Liver (tissue), 9 donors: Measurements from ENCODE around the gene MFNG. TPM values are rescaled to one million over a fixed set of nuclear protein-coding genes. Genes with fewer than 3 reads are reported as not detected.

Experiments
- DNase-seq: peaks from one replicate; pipeline ENCODE4 v3.0.0-alpha.2; 2017; ENCODE audit warnings: low spot score
- H3K27ac ChIP-seq, 2 donors: one replicate each; pipeline ENCODE4 v1.7.0; 2013; ENCODE audit warnings: inconsistent platforms in 2 of 2, low read length in 2 of 2, control low read depth in 1 of 2, low read depth in 1 of 2, mild to moderate bottlenecking in 1 of 2
- H3K27me3 ChIP-seq, 4 donors: one replicate each; pipeline versions ENCODE4 v1.6.1 to v1.7.0; 2013; ENCODE audit warnings: low read length in 3 of 4, inconsistent platforms in 1 of 4, mild to moderate bottlenecking in 1 of 4, moderate library complexity in 1 of 4; ENCODE audit not compliant: control insufficient read depth in 4 of 4, insufficient read depth in 4 of 4
- H3K36me3 ChIP-seq, 4 donors: one replicate each; pipeline versions ENCODE4 v1.6.1 to v1.7.0; 2013; ENCODE audit warnings: low read length in 3 of 4, mild to moderate bottlenecking in 3 of 4, low read depth in 1 of 4, moderate library complexity in 1 of 4; ENCODE audit not compliant: control insufficient read depth in 4 of 4, insufficient read depth in 3 of 4
- H3K4me1 ChIP-seq, 4 donors: one replicate each; pipeline versions ENCODE4 v1.6.1 to v1.7.0; 2013; ENCODE audit warnings: low read length in 3 of 4, mild to moderate bottlenecking in 3 of 4, moderate library complexity in 1 of 4; ENCODE audit not compliant: control insufficient read depth in 4 of 4, insufficient read depth in 4 of 4
- H3K4me3 ChIP-seq, 3 donors: one replicate each; pipeline versions ENCODE4 v1.6.1 to v1.7.0; 2013; ENCODE audit warnings: low read length in 3 of 3, control low read depth in 1 of 3, low read depth in 1 of 3, mild to moderate bottlenecking in 1 of 3
- H3K9ac ChIP-seq, 2 donors: one replicate each; pipeline ENCODE4 v1.7.0; 2013; ENCODE audit warnings: low read length in 2 of 2, mild to moderate bottlenecking in 2 of 2, moderate library complexity in 2 of 2, control low read depth in 1 of 2, low read depth in 1 of 2
- H3K9me3 ChIP-seq, 4 donors: one replicate each; pipeline versions ENCODE4 v1.6.1 to v1.7.0; 2013; ENCODE audit warnings: low read length in 3 of 4; ENCODE audit not compliant: control insufficient read depth in 4 of 4
- FOXA1 ChIP-seq: IDR thresholded peaks from 2 replicates; pipeline ENCODE4 v1.6.1; 2016; ENCODE audit warnings: antibody characterized with exemption
- GABPA ChIP-seq, 2 donors: IDR thresholded peaks in 1 of 2; conservative IDR thresholded peaks in 1 of 2; 2 replicates each; pipeline ENCODE4 v1.6.1; 2016; ENCODE audit warnings: antibody characterized with exemption in 2 of 2, mild to moderate bottlenecking in 1 of 2, moderate library complexity in 1 of 2
- HNF4A ChIP-seq, 2 donors: conservative IDR thresholded peaks; 2 replicates each; pipeline ENCODE4 v1.6.1; 2016; ENCODE audit warnings: antibody characterized with exemption in 2 of 2, mild to moderate bottlenecking in 2 of 2
- HNF4G ChIP-seq: IDR thresholded peaks from 2 replicates; pipeline ENCODE4 v1.6.1; 2016; ENCODE audit warnings: antibody characterized with exemption
- RAD21 ChIP-seq, 2 donors: IDR thresholded peaks; 2 replicates each; pipeline ENCODE4 v1.6.1; 2016; ENCODE audit warnings: antibody characterized with exemption in 2 of 2, mild to moderate bottlenecking in 2 of 2
- RXRA ChIP-seq, 2 donors: IDR thresholded peaks; 2 replicates each; pipeline ENCODE4 v1.6.1; 2017 to 2018; ENCODE audit warnings: antibody characterized with exemption in 2 of 2, mild to moderate bottlenecking in 1 of 2
- SP1 ChIP-seq: IDR thresholded peaks from 2 replicates; pipeline ENCODE4 v1.6.1; 2018; ENCODE audit warnings: antibody characterized with exemption, mild to moderate bottlenecking
- WGBS: extraction: QIAGEN DNeasy Blood & Tissue Kit; methylation state at CpG from one replicate; pipeline ENCODE4 v1.1.7; 2013; 5-methylcytosine and 5-hydroxymethylcytosine counted together
- polyA plus RNA-seq, 2 donors: library from polyadenylated mRNA; stranded (reverse) in 1 of 2; unstranded in 1 of 2; fragments of 200-250 nt in 1 of 2; fragments of >200 nt in 1 of 2; fragmentation: Nextera tagmentation in 1 of 2; extraction: Ambion mirVana in 1 of 2; gene quantifications; one replicate each; pipeline versions ENCODE4 v1.2.1 to v1.2.3, GENCODE V29; 2013 to 2015
- total RNA-seq, 2 donors: library from RNA; depleted of rRNA; stranded (reverse); fragments of >200 nt; gene quantifications; one replicate each; pipeline ENCODE4 v1.2.3, GENCODE V29; 2014
- TF ChIP-seq, protein P1 (sequence below): IDR thresholded peaks from 2 replicates; pipeline ENCODE4 v1.6.1; 2016; ENCODE audit warnings: antibody characterized with exemption
- TF ChIP-seq, protein P2 (sequence below): IDR thresholded peaks from 2 replicates; pipeline ENCODE4 v1.6.1; 2016; ENCODE audit warnings: antibody characterized with exemption, mild to moderate bottlenecking
- TF ChIP-seq, protein P3 (sequence below): fragments of 150-350 bp; IDR thresholded peaks from 2 replicates; pipeline ENCODE4 v1.5.1; 2017; ENCODE audit warnings: improper control_type of control experiment, low read depth, low read length; ENCODE audit not compliant: missing input control
- TF ChIP-seq, protein P4 (sequence below): IDR thresholded peaks from 2 replicates; pipeline ENCODE4 v1.6.1; 2016; ENCODE audit warnings: antibody characterized with exemption
- donor health status: healthy.
- donor health status: healthy.
- donor health status: healthy.
- donor health status: healthy.
- donor health status: healthy.

MFNG gene
- total and polyA plus RNA-seq, 4 donors = 5.0 to 10.7 (median 7.4) TPM

DNA sequence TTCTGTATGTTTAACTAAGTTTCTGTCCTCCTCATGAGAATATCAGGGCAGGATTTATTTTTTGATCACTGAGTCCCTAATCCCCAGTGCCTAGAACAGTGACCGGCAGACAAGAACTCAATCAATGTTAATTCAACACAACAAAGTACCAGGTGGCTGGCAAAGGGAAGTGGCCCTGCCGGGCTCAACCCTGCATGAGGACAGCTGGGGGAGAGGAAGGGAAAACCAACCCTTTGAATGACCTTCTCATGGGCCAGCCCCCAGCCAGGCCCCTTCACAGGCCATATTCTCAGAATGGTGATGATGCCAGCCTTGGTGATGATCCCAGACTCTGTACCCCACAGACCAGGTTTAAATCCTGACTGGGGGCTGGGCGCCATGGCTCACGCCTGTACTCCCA is 1.4 kb upstream of the MFNG start:
- TF ChIP-seq, protein P1, sequence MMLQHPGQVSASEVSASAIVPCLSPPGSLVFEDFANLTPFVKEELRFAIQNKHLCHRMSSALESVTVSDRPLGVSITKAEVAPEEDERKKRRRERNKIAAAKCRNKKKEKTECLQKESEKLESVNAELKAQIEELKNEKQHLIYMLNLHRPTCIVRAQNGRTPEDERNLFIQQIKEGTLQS = no peak
- no peak for TF ChIP-seq RXRA (IDR thresholded peaks at IDR 0.05)
- Histone ChIP-seq H3K36me3 (peaks cover 0 to 12% (median 5%) of the 10 kb centered on the region in 4 donors), H3K9me3 (no peaks in the 10 kb centered on the region), H3K4me1 (peaks cover 2 to 9% (median 5%) of the 10 kb centered on the region in 4 donors), H3K4me3 (no peak overlapping the region), H3K9ac (no peak overlapping the region), H3K27me3 (no peaks in the 10 kb centered on the region), H3K27ac (no peak overlapping the region)
- 75% methylated on average over 4 of the region's 4 CpGs for WGBS
- no peak for DNase-seq

DNA sequence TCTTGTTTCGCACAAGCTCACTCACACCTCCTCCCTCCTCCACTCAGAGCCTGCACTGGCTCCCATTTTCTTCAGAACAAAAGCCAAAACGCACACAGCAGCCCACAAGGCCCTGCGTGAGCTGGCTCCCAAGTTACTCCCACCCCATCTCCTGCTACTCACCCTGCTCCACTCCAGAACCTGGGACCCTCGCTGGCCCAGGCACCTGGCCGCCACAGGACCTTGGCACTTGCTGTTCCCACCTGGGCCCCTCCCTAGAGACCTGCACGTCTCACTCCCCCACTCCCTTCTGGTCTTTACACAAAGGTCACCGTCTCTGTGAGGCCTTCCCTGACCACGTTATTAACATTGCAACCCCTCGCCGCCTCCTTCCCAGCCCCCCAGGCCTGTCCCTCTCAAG is 945 bp upstream of the MFNG start:
- no peak overlapping the region for H3K9ac ChIP-seq
- H3K27me3 ChIP-seq = no peaks in the 10 kb centered on the region
- H3K4me1 ChIP-seq = peaks cover 2 to 9% (median 5%) of the 10 kb centered on the region in 4 donors
- 84% methylated on average over 10 of the region's 10 CpGs for WGBS
- no peak overlapping the region for H3K27ac ChIP-seq
- peaks cover 0 to 12% (median 5%) of the 10 kb centered on the region in 4 donors for H3K36me3 ChIP-seq
- H3K4me3 ChIP-seq = no peak overlapping the region
- DNase-seq = no peak
- TF ChIP-seq, protein P2, sequence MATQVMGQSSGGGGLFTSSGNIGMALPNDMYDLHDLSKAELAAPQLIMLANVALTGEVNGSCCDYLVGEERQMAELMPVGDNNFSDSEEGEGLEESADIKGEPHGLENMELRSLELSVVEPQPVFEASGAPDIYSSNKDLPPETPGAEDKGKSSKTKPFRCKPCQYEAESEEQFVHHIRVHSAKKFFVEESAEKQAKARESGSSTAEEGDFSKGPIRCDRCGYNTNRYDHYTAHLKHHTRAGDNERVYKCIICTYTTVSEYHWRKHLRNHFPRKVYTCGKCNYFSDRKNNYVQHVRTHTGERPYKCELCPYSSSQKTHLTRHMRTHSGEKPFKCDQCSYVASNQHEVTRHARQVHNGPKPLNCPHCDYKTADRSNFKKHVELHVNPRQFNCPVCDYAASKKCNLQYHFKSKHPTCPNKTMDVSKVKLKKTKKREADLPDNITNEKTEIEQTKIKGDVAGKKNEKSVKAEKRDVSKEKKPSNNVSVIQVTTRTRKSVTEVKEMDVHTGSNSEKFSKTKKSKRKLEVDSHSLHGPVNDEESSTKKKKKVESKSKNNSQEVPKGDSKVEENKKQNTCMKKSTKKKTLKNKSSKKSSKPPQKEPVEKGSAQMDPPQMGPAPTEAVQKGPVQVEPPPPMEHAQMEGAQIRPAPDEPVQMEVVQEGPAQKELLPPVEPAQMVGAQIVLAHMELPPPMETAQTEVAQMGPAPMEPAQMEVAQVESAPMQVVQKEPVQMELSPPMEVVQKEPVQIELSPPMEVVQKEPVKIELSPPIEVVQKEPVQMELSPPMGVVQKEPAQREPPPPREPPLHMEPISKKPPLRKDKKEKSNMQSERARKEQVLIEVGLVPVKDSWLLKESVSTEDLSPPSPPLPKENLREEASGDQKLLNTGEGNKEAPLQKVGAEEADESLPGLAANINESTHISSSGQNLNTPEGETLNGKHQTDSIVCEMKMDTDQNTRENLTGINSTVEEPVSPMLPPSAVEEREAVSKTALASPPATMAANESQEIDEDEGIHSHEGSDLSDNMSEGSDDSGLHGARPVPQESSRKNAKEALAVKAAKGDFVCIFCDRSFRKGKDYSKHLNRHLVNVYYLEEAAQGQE = no peak
- TF ChIP-seq, protein P1 = no peak
- TF ChIP-seq SP1 (no peak), HNF4A (conservative IDR thresholded peaks at IDR 0.05) (no peak), HNF4G (no peak), RAD21 (IDR thresholded peaks at IDR 0.05) (no peak), GABPA (IDR thresholded peaks at IDR 0.05 in 1 of 2, conservative IDR thresholded peaks at IDR 0.05 in 1 of 2) (no peak), FOXA1 (no peak)
- TF ChIP-seq, protein P3, sequence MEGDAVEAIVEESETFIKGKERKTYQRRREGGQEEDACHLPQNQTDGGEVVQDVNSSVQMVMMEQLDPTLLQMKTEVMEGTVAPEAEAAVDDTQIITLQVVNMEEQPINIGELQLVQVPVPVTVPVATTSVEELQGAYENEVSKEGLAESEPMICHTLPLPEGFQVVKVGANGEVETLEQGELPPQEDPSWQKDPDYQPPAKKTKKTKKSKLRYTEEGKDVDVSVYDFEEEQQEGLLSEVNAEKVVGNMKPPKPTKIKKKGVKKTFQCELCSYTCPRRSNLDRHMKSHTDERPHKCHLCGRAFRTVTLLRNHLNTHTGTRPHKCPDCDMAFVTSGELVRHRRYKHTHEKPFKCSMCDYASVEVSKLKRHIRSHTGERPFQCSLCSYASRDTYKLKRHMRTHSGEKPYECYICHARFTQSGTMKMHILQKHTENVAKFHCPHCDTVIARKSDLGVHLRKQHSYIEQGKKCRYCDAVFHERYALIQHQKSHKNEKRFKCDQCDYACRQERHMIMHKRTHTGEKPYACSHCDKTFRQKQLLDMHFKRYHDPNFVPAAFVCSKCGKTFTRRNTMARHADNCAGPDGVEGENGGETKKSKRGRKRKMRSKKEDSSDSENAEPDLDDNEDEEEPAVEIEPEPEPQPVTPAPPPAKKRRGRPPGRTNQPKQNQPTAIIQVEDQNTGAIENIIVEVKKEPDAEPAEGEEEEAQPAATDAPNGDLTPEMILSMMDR = no peak
- TF ChIP-seq, protein P4, sequence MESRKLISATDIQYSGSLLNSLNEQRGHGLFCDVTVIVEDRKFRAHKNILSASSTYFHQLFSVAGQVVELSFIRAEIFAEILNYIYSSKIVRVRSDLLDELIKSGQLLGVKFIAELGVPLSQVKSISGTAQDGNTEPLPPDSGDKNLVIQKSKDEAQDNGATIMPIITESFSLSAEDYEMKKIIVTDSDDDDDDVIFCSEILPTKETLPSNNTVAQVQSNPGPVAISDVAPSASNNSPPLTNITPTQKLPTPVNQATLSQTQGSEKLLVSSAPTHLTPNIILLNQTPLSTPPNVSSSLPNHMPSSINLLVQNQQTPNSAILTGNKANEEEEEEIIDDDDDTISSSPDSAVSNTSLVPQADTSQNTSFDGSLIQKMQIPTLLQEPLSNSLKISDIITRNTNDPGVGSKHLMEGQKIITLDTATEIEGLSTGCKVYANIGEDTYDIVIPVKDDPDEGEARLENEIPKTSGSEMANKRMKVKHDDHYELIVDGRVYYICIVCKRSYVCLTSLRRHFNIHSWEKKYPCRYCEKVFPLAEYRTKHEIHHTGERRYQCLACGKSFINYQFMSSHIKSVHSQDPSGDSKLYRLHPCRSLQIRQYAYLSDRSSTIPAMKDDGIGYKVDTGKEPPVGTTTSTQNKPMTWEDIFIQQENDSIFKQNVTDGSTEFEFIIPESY = no peak
- no peaks in the 10 kb centered on the region for H3K9me3 ChIP-seq
